Panc1 (cell line): ENCODE results near the gene KIFC3.

Experiments
- CTCF ChIP-seq: fragments of 450-650 bp; IDR thresholded peaks from 2 replicates; pipeline ENCODE4 v1.5.1; 2017; ENCODE audit warnings: mild to moderate bottlenecking
- SIN3A ChIP-seq: IDR thresholded peaks from 2 replicates; pipeline ENCODE4 v1.6.1; 2012; ENCODE audit warnings: low read depth, mild to moderate bottlenecking, low read length, moderate library complexity, borderline replicate concordance; ENCODE audit not compliant: insufficient read depth
- TF ChIP-seq, protein P1 (sequence below), 2 experiments: IDR thresholded peaks; 2 replicates each; pipeline ENCODE4 v1.6.1; 2011 to 2012; ENCODE audit warnings: low read depth in 2 of 2, control low read depth in 1 of 2, low read length in 1 of 2, mild to moderate bottlenecking in 1 of 2, moderate library complexity in 1 of 2; ENCODE audit not compliant: insufficient read depth in 1 of 2

DNA sequence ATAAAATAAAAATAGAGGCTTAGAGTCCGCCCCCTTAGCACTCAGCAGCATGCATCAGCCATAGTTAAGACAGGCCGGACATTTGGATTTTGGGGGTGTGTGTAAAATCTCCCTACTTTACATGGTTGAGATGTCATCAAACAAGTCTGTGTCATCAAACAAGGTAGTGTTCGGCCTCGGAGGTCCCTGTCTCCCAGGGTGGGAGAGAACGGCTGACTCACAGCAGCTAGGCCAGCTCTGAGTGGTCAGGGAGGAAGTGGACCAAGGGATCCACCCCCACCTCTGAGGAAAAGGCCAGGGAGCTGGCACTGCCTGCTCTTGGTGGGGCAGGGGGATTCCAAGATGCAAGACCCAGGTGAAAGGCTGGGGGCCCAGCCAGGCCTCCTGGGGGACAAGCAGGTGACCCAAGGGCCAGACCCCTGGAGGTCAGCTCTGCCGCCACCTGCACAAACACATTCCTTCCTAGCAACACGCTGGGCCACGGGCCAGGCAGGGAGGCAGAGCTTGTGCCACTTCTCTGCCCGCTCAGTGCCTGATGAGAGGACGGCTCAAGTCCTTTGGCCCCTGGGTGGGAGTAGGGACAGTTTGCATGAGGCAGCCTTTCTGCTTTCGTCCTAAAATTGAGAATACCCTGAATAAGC, 28.5 kb downstream of the KIFC3 start:
- TF ChIP-seq CTCF (no peak), SIN3A (no peak)
- TF ChIP-seq, protein P1, sequence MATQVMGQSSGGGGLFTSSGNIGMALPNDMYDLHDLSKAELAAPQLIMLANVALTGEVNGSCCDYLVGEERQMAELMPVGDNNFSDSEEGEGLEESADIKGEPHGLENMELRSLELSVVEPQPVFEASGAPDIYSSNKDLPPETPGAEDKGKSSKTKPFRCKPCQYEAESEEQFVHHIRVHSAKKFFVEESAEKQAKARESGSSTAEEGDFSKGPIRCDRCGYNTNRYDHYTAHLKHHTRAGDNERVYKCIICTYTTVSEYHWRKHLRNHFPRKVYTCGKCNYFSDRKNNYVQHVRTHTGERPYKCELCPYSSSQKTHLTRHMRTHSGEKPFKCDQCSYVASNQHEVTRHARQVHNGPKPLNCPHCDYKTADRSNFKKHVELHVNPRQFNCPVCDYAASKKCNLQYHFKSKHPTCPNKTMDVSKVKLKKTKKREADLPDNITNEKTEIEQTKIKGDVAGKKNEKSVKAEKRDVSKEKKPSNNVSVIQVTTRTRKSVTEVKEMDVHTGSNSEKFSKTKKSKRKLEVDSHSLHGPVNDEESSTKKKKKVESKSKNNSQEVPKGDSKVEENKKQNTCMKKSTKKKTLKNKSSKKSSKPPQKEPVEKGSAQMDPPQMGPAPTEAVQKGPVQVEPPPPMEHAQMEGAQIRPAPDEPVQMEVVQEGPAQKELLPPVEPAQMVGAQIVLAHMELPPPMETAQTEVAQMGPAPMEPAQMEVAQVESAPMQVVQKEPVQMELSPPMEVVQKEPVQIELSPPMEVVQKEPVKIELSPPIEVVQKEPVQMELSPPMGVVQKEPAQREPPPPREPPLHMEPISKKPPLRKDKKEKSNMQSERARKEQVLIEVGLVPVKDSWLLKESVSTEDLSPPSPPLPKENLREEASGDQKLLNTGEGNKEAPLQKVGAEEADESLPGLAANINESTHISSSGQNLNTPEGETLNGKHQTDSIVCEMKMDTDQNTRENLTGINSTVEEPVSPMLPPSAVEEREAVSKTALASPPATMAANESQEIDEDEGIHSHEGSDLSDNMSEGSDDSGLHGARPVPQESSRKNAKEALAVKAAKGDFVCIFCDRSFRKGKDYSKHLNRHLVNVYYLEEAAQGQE (IDR thresholded peaks at IDR 0.05; ENCODE audit: insufficient read depth in 1 of 2, low read depth in 2 of 2, low read length in 1 of 2), result no peak
